DND-41 (cell line): Measurements from ENCODE around the gene IRF1.

ENCODE experiments used
- EZH2 ChIP-seq: IDR thresholded peaks from 3 replicates; pipeline ENCODE4 v1.6.1; 2012; ENCODE audit warnings: borderline replicate concordance, low read depth, mild to moderate bottlenecking, moderate library complexity, low read length, inconsistent platforms; ENCODE audit not compliant: severe bottlenecking
- TF ChIP-seq, protein P1 (sequence below): IDR thresholded peaks from 2 replicates; pipeline ENCODE4 v1.5.1; 2012; ENCODE audit warnings: borderline replicate concordance, low read length, moderate library complexity, mild to moderate bottlenecking; ENCODE audit not compliant: poor library complexity, severe bottlenecking; ENCODE audit errors: extremely low read depth

DNA sequence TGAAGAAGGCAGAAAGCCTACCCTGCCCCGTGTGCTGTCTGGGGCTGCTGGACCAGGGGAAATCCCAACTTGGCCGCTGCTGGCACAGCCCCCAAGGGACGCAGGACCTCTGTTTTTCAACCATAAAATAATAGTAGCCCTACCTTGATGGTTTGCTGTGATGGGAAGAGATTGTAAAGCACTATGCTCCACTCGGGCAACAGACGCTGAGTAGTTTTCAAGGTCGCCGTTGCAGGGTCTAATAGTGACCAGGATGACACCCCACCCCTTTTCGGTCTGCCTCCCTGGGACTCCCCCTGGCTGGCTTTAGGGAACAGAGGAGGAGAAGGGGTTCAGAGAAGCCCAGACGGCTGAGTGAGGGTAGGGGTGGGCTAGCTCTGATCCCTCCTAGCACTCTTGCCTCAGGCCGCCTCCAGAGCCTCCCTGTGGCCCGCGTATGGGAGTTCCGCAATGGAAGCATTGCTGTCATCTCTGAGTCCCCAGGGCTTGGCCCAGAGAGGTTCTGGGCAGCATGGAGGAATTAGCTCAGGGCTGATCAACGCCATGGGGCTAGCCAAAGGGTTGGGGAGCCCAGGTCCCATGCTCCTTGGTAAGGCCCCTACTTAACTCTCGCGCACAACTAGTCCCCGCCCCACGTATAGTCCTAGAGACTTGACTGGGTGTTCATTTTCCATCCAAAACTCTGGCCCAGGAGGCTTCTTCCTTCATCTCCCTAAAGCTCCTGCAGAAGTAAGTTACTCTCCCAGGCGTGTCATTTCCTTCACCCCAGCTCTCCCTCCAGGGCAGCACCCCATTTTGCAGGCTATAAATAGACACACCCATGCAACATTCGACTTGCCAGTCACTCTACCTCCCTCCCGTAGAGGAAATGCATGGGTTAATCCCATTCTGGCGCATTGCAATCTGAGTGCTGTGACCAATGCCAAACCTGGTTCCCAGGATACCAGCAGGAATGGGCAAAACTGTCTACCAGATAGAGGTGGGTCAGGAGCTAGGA lies 1.1 kb upstream of the IRF1 start:
- TF ChIP-seq, protein P1, sequence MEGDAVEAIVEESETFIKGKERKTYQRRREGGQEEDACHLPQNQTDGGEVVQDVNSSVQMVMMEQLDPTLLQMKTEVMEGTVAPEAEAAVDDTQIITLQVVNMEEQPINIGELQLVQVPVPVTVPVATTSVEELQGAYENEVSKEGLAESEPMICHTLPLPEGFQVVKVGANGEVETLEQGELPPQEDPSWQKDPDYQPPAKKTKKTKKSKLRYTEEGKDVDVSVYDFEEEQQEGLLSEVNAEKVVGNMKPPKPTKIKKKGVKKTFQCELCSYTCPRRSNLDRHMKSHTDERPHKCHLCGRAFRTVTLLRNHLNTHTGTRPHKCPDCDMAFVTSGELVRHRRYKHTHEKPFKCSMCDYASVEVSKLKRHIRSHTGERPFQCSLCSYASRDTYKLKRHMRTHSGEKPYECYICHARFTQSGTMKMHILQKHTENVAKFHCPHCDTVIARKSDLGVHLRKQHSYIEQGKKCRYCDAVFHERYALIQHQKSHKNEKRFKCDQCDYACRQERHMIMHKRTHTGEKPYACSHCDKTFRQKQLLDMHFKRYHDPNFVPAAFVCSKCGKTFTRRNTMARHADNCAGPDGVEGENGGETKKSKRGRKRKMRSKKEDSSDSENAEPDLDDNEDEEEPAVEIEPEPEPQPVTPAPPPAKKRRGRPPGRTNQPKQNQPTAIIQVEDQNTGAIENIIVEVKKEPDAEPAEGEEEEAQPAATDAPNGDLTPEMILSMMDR = no peak
- TF ChIP-seq EZH2 = no peak
